ENCODE data around the gene LCORL. TPM values are rescaled to one million over a fixed set of nuclear protein-coding genes. Genes with fewer than 3 reads are reported as not detected.

Gene LCORL
- total and polyA plus RNA-seq, 2 experiments from 2014 or later, result 21.0 to 28.7 TPM

- H3K79me2 ChIP-seq (replicated peaks; ENCODE audit: insufficient read depth), result peaks cover 18% of the 10 kb centered on the region
Measured at GRCh38 chr4:17823871-17824669, 197.5 kb downstream of the LCORL start.

DNA sequence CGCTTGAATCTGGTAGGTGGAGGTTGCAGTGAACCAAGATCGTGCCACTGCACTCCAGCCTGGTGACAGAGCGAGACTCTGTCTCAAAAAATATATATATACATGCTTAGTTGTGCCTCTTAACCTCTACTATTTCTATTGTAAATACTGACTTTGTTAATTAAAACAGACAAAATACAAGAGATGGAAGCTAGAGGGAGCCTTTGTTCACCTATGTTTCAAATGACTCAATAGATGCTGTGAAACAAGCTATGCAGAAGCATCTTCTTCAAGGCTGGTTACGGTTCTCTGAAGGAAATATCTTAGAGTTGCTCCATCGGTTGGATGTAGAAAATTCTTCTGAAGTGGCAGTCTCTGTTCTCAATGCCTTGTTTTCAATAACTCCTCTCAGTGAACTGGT is 204.5 kb downstream of the LCORL start:
- DNase-seq (ENCODE audit: low spot score), result peak; percentile 70
- Histone ChIP-seq H3K4me1 (ENCODE audit: insufficient read depth) (peaks cover 6% of the 10 kb centered on the region; the same call in 1 of the 2 replicates), H3K27me3 (ENCODE audit: insufficient read depth) (no peaks in the 10 kb centered on the region), H3K4me2 (no peak overlapping the region), H2AFZ (no peak overlapping the region), H3K4me3 (no peak overlapping the region), H3K36me3 (ENCODE audit: insufficient read depth) (peaks cover 19% of the 10 kb centered on the region; the same call in 1 of the 2 replicates), H3K79me2 (replicated peaks; ENCODE audit: insufficient read depth) (peaks cover 68% of the 10 kb centered on the region), H3K9me2 (ENCODE audit: insufficient read depth) (no peaks in the 10 kb centered on the region), H3K27ac (ENCODE audit: low read depth) (no peak overlapping the region), H4K20me1 (replicated peaks; ENCODE audit: insufficient read depth) (no peaks in the 10 kb centered on the region; the same call in none of the 2 replicates), H3F3A (replicated peaks; ENCODE audit: low read depth) (no peaks in the 10 kb centered on the region)
- H3K4me3 Mint-ChIP-seq, result no peak overlapping the region
- H3K4me1 Mint-ChIP-seq, result peaks cover 9% of the 10 kb centered on the region
- ATAC-seq, result peak; percentile 32; the same call in 1 of the 3 replicates
- peaks cover 60% of the 10 kb centered on the region for H3K36me3 Mint-ChIP-seq (ENCODE audit: low read depth)
- no peaks in the 10 kb centered on the region for H3K9me3 Mint-ChIP-seq
- TF ChIP-seq CTCF (conservative IDR thresholded peaks at IDR 0.05; ENCODE audit: low read depth in 2 of 2), result peak; percentile 55 to 59
- no peak for TF ChIP-seq STAT1 (IDR thresholded peaks at IDR 0.05; ENCODE audit: unreplicated experiment)
- no peak for TF ChIP-seq CREB1 (CRISPR knock-in tag; IDR thresholded peaks at IDR 0.05; ENCODE audit: low read depth)
- no peak overlapping the region for H3K27ac Mint-ChIP-seq
- H3K27me3 Mint-ChIP-seq (ENCODE audit: insufficient read depth, low read depth, poor library complexity), result no peaks in the 10 kb centered on the region

More at GRCh38 chr4:17823871-17824669, 197.5 kb downstream of the LCORL start:
- H3K9me3 Mint-ChIP-seq, result no peaks in the 10 kb centered on the region
- H3K27ac Mint-ChIP-seq, result 0 out of 2 replicates have a peak overlapping the region, but pooled peaks have one; percentile 10
- Histone ChIP-seq H3K27me3 (ENCODE audit: insufficient read depth) (no peaks in the 10 kb centered on the region), H3K4me2 (no peak overlapping the region), H3K36me3 (ENCODE audit: insufficient read depth) (peaks cover 36% of the 10 kb centered on the region; the same call in 1 of the 2 replicates), H3K4me1 (ENCODE audit: insufficient read depth) (peaks cover 22% of the 10 kb centered on the region), H3F3A (replicated peaks; ENCODE audit: low read depth) (no peaks in the 10 kb centered on the region), H3K9me2 (ENCODE audit: insufficient read depth) (no peaks in the 10 kb centered on the region), H3K27ac (ENCODE audit: low read depth) (peak overlapping the region; percentile 23), H2AFZ (no peak overlapping the region), H3K4me3 (no peak overlapping the region), H4K20me1 (replicated peaks; ENCODE audit: insufficient read depth) (no peaks in the 10 kb centered on the region)
- DNase-seq (ENCODE audit: low spot score) (no peak), ATAC-seq (no peak)
- H3K4me3 Mint-ChIP-seq, result no peak overlapping the region
- TF ChIP-seq EZH2phosphoT487 (IDR thresholded peaks at IDR 0.05; ENCODE audit: unreplicated experiment) (no peak), ETS1 (IDR thresholded peaks at IDR 0.05) (no peak)
- no peaks in the 10 kb centered on the region for H3K27me3 Mint-ChIP-seq (ENCODE audit: insufficient read depth, low read depth, poor library complexity)
- peaks cover 26% of the 10 kb centered on the region; the same call in 2 of the 3 replicates for H3K4me1 Mint-ChIP-seq
- H3K36me3 Mint-ChIP-seq (ENCODE audit: low read depth), result peaks cover 72% of the 10 kb centered on the region

- H3F3A ChIP-seq (replicated peaks; ENCODE audit: low read depth), result no peaks in the 10 kb centered on the region
- H3K27ac Mint-ChIP-seq, result no peak overlapping the region
- no peaks in the 10 kb centered on the region for H3K27me3 Mint-ChIP-seq (ENCODE audit: insufficient read depth, low read depth, poor library complexity)
- H4K20me1 ChIP-seq (replicated peaks; ENCODE audit: insufficient read depth), result no peaks in the 10 kb centered on the region; the same call in none of the 2 replicates
- ATAC-seq (no peak), DNase-seq (ENCODE audit: low spot score) (no peak)
- H3K9me2 ChIP-seq (ENCODE audit: insufficient read depth), result no peaks in the 10 kb centered on the region
- H2AFZ ChIP-seq, result no peak overlapping the region
- H3K9me3 Mint-ChIP-seq, result no peaks in the 10 kb centered on the region
- H3K4me3 ChIP-seq, result no peak overlapping the region
- peaks cover 54% of the 10 kb centered on the region for H3K36me3 Mint-ChIP-seq (ENCODE audit: low read depth)
- H3K4me1 Mint-ChIP-seq, result peaks cover 10% of the 10 kb centered on the region
- peaks cover 19% of the 10 kb centered on the region; the same call in 1 of the 2 replicates for H3K36me3 ChIP-seq (ENCODE audit: insufficient read depth)
- no peak overlapping the region for H3K4me2 ChIP-seq
- no peak overlapping the region for H3K4me3 Mint-ChIP-seq
- peaks cover 72% of the 10 kb centered on the region for H3K79me2 ChIP-seq (replicated peaks; ENCODE audit: insufficient read depth)
- no peak overlapping the region for H3K27ac ChIP-seq (ENCODE audit: low read depth)
- peaks cover 6% of the 10 kb centered on the region; the same call in 1 of the 2 replicates for H3K4me1 ChIP-seq (ENCODE audit: insufficient read depth)
- H3K27me3 ChIP-seq (ENCODE audit: insufficient read depth), result no peaks in the 10 kb centered on the region
- TF ChIP-seq CTCF (conservative IDR thresholded peaks at IDR 0.05; ENCODE audit: low read depth in 2 of 2) (no peak), JUNB (IDR thresholded peaks at IDR 0.05; ENCODE audit: unreplicated experiment) (no peak), ZNF331 (CRISPR knock-in tag; IDR thresholded peaks at IDR 0.05; ENCODE audit: low read depth) (no peak), NANOG (IDR thresholded peaks at IDR 0.05; ENCODE audit: borderline replicate concordance) (no peak)
- TF ChIP-seq, protein P1, sequence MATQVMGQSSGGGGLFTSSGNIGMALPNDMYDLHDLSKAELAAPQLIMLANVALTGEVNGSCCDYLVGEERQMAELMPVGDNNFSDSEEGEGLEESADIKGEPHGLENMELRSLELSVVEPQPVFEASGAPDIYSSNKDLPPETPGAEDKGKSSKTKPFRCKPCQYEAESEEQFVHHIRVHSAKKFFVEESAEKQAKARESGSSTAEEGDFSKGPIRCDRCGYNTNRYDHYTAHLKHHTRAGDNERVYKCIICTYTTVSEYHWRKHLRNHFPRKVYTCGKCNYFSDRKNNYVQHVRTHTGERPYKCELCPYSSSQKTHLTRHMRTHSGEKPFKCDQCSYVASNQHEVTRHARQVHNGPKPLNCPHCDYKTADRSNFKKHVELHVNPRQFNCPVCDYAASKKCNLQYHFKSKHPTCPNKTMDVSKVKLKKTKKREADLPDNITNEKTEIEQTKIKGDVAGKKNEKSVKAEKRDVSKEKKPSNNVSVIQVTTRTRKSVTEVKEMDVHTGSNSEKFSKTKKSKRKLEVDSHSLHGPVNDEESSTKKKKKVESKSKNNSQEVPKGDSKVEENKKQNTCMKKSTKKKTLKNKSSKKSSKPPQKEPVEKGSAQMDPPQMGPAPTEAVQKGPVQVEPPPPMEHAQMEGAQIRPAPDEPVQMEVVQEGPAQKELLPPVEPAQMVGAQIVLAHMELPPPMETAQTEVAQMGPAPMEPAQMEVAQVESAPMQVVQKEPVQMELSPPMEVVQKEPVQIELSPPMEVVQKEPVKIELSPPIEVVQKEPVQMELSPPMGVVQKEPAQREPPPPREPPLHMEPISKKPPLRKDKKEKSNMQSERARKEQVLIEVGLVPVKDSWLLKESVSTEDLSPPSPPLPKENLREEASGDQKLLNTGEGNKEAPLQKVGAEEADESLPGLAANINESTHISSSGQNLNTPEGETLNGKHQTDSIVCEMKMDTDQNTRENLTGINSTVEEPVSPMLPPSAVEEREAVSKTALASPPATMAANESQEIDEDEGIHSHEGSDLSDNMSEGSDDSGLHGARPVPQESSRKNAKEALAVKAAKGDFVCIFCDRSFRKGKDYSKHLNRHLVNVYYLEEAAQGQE (IDR thresholded peaks at IDR 0.05; ENCODE audit: unreplicated experiment), result no peak
Measured at GRCh38 chr4:17816142-17816541, 205.4 kb downstream of the LCORL start.
